OCI-LY7 (cell line): Measurements from ENCODE around the gene RREB1. TPM values are rescaled to one million over a fixed set of nuclear protein-coding genes. Genes with fewer than 3 reads are reported as not detected.

Experiments
- BruUV-seq: library from RNA; stranded (reverse); fragments of 400-500 nt; replicated peaks from 2 replicates; lab custom pipeline; 2021; lab: Mats Ljungman, UMichigan
- CTCF ChIA-PET: fragments of 300-600 bp; sonication (Branson Sonifier 250); formaldehyde crosslinking; loops from one replicate; lab custom pipeline; 2022; ENCODE audit warnings: antibody characterized with exemption; ENCODE audit not compliant: unreplicated experiment; lab: Charles Lee
- POLR2A ChIA-PET: fragments of 300-600 bp; sonication (Branson Sonifier 250); formaldehyde crosslinking; loops from one replicate; lab custom pipeline; 2022; ENCODE audit warnings: antibody characterized with exemption; lab: Charles Lee
- DNase-seq: peaks from one replicate; pipeline ENCODE4 v3.0.0-alpha.2; 2015; ENCODE audit warnings: low spot score
- H2AFZ ChIP-seq: fragments of 200-600 bp; sonication (generic), shearing (Covaris generic); 2 replicates; pipeline ENCODE4 v1.6.1; 2014; ENCODE audit warnings: mild to moderate bottlenecking, antibody characterized with exemption, low read length, moderate library complexity
- H3K27ac ChIP-seq: fragments of 200-600 bp; sonication (generic); 2 replicates; pipeline ENCODE4 v1.5.1; 2014; ENCODE audit warnings: mixed run types, low read depth, mild to moderate bottlenecking, moderate library complexity, low read length, inconsistent platforms; ENCODE audit not compliant: poor library complexity, severe bottlenecking
- H3K36me3 ChIP-seq: fragments of 200-600 bp; sonication (generic); 2 replicates; pipeline ENCODE4 v1.6.1; 2014; ENCODE audit warnings: mild to moderate bottlenecking, antibody characterized with exemption, low read length, moderate library complexity, mixed read lengths; ENCODE audit not compliant: insufficient read depth
- H3K4me1 ChIP-seq: fragments of 200-600 bp; sonication (generic); 2 replicates; pipeline ENCODE4 v1.5.1; 2014; ENCODE audit warnings: mild to moderate bottlenecking, low read length; ENCODE audit not compliant: insufficient read depth, poor library complexity, severe bottlenecking
- H3K4me2 ChIP-seq: fragments of 200-600 bp; sonication (generic); 2 replicates; pipeline ENCODE4 v1.6.1; 2014; ENCODE audit warnings: mild to moderate bottlenecking, low read length
- H3K4me3 ChIP-seq: fragments of 200-600 bp; sonication (generic); 2 replicates; pipeline ENCODE4 v1.5.1; 2014; ENCODE audit warnings: mild to moderate bottlenecking, low read depth, low read length; ENCODE audit not compliant: poor library complexity, severe bottlenecking
- H3K79me2 ChIP-seq: fragments of 200-600 bp; sonication (generic); 2 replicates; pipeline ENCODE4 v1.6.1; 2016; ENCODE audit warnings: low read depth, mild to moderate bottlenecking, low read length, moderate library complexity, mixed read lengths; ENCODE audit not compliant: insufficient read depth
- H3K9me2 ChIP-seq: fragments of 200-600 bp; sonication (generic); 2 replicates; pipeline ENCODE4 v1.6.1; 2016; ENCODE audit warnings: mild to moderate bottlenecking, low read length, mixed read lengths; ENCODE audit not compliant: insufficient read depth
- H3K9me3 ChIP-seq: fragments of 200-600 bp; sonication (generic); 2 replicates; pipeline ENCODE4 v1.6.1; 2014; ENCODE audit warnings: mild to moderate bottlenecking, mixed run types, low read length, mixed read lengths
- H4K20me1 ChIP-seq: fragments of 200-600 bp; sonication (generic); 2 replicates; pipeline ENCODE4 v1.6.1; 2014; ENCODE audit warnings: mild to moderate bottlenecking, antibody characterized with exemption, low read length, moderate library complexity, mixed read lengths; ENCODE audit not compliant: insufficient read depth
- CTCF ChIP-seq: fragments of 200-600 bp; sonication (generic); conservative IDR thresholded peaks from 2 replicates; pipeline ENCODE4 v1.5.1; 2014; ENCODE audit warnings: mild to moderate bottlenecking, antibody characterized with exemption, low read length, moderate library complexity, mixed read lengths
- EZH2phosphoT487 ChIP-seq: fragments of 200-600 bp; sonication (generic); IDR thresholded peaks from 2 replicates; pipeline ENCODE4 v1.6.1; 2018; ENCODE audit warnings: low read depth, borderline replicate concordance, mild to moderate bottlenecking, mixed run types, antibody characterized with exemption, low read length, moderate library complexity, mixed read lengths
- intact Hi-C: fragments of 100-400 bp; cut with micrococcal nuclease; formaldehyde crosslinking; loops from one replicate; pipeline ENCODE4 v1.10.0; 2022; ENCODE audit not compliant: unreplicated experiment
- total RNA-seq, 2 experiments: library from RNA; depleted of rRNA in 1 of 2; stranded (reverse); fragments of >200 nt in 1 of 2; shearing (Covaris generic) in 1 of 2; gene quantifications; 2 replicates each; pipeline ENCODE4 v1.2.3, GENCODE V29; 2014 to 2022

RREB1 gene
- total RNA-seq, 2 experiments from 2014 or later: 4.4 to 7.1 TPM

DNA sequence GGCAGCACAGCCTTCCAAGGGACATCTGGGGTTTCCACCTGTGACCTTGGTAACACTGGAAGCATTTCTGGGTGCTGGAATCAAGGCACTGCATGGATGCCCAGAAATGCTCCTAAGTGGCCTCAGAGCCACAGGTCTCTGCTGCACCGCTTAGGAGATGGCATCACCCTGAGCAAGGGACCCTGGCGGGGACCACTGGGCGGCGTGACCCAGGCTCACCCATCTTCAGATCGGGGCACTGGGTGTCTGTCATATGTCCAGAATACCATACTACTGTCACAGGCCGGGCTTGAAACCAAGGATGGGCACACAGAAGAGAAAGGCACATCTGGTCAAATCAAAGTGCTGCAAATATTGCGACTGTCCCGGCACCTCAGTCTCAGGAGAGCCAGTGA is 159.3 kb downstream of the RREB1 start:
- TF ChIP-seq CTCF: no peak
- no peak for TF ChIP-seq EZH2phosphoT487
- no peaks in the 10 kb centered on the region for H3K9me3 ChIP-seq
- CTCF ChIA-PET: no interaction called here
- H2AFZ ChIP-seq: no peak overlapping the region
- no peaks in the 10 kb centered on the region for H3K36me3 ChIP-seq
- H3K4me1 ChIP-seq: no peaks in the 10 kb centered on the region
- intact Hi-C loops: no loop called here
- H3K27ac ChIP-seq: no peak overlapping the region
- H3K9me2 ChIP-seq: no peaks in the 10 kb centered on the region
- H3K4me3 ChIP-seq: no peak overlapping the region
- BruUV-seq: no TSS peak
- POLR2A ChIA-PET: no interaction called here
- H4K20me1 ChIP-seq: no peaks in the 10 kb centered on the region
- no peak overlapping the region for H3K4me2 ChIP-seq
- no peak for DNase-seq
- no peaks in the 10 kb centered on the region for H3K79me2 ChIP-seq

DNA sequence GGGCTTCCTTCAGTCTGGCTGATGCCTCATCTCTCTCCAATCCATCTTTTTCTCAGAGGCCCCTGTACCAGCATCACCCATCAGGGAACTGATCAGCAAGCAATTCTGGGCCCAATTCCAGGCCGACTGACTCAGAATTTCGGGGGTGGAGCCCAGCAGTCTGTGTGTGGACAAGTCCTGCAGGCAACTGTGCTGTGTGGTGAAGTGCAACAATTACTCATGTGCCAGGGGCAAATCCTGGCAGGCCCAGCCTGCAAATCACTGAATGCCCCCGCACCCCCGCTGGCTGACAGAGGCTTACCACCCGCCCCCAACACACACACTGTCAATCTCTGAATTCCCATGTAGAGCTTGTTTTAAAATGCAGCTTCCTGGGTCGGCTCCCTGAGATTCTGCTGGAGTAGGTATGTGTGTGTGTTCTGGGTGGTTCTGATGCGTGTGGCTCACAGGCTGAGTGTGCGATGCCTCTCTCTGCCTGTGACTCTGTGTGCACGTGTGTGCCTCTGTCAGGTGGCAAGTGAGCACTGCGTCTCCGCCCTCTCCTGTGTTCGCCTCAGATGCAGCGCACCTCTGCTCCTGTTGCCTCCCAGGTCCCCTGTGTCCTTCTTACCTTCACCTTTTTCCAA is 159.8 kb downstream of the RREB1 start:
- ChIA-PET CTCF (no interaction called here), POLR2A (no interaction called here)
- DNase-seq: no peak
- no peaks in the 10 kb centered on the region for H3K36me3 ChIP-seq
- no peaks in the 10 kb centered on the region for H3K9me2 ChIP-seq
- intact Hi-C loops: no loop called here
- H3K79me2 ChIP-seq: no peaks in the 10 kb centered on the region
- no peak overlapping the region for H3K4me3 ChIP-seq
- no peak overlapping the region for H3K27ac ChIP-seq
- no TSS peak for BruUV-seq
- H2AFZ ChIP-seq: no peak overlapping the region
- no peaks in the 10 kb centered on the region for H3K4me1 ChIP-seq
- no peak overlapping the region for H3K4me2 ChIP-seq
- no peaks in the 10 kb centered on the region for H4K20me1 ChIP-seq
- TF ChIP-seq EZH2phosphoT487: no peak
- no peak for TF ChIP-seq CTCF
- no peaks in the 10 kb centered on the region for H3K9me3 ChIP-seq

GRCh38 chr6:7268362-7268761 is 160.6 kb downstream of the RREB1 start:
- POLR2A ChIA-PET: no interaction called here
- no peaks in the 10 kb centered on the region for H3K79me2 ChIP-seq
- no peak for DNase-seq
- no peak overlapping the region for H3K4me2 ChIP-seq
- no peak overlapping the region for H2AFZ ChIP-seq
- H3K27ac ChIP-seq: no peak overlapping the region
- no peaks in the 10 kb centered on the region for H3K4me1 ChIP-seq
- no TSS peak for BruUV-seq
- no peak for TF ChIP-seq EZH2phosphoT487
- no peak for TF ChIP-seq CTCF
- no peaks in the 10 kb centered on the region for H3K9me2 ChIP-seq
- H3K4me3 ChIP-seq: no peak overlapping the region
- H4K20me1 ChIP-seq: no peaks in the 10 kb centered on the region
- no peaks in the 10 kb centered on the region for H3K9me3 ChIP-seq
- intact Hi-C loops: no loop called here
- CTCF ChIA-PET: no interaction called here
- H3K36me3 ChIP-seq: no peaks in the 10 kb centered on the region
